GM19043 (cell line): ENCODE data around the gene HMX1.

Experiments used
- ATAC-seq: cut with Tn5 transposase; IDR thresholded peaks from one replicate; pipeline ENCODE4 v1.9.1; 2021; ENCODE audit warnings: low read depth; ENCODE audit not compliant: unreplicated experiment

HMX1 gene

GRCh38 chr4:8893227-8893623 is 21.6 kb upstream of the HMX1 start:
- ATAC-seq: no peak

GRCh38 chr4:8892556-8893226 is 21.1 kb upstream of the HMX1 start:
- ATAC-seq: no peak

GRCh38 chr4:8891646-8892555 is 20.3 kb upstream of the HMX1 start:
- ATAC-seq: no peak

- no peak for ATAC-seq
These were observed 19.6 kb upstream of the HMX1 start for GRCh38 chr4:8891255-8891645.

GRCh38 chr4:8888856-8889255 is 17.2 kb upstream of the HMX1 start:
- no peak for ATAC-seq

GRCh38 chr4:8886612-8887406 is 15.2 kb upstream of the HMX1 start:
- ATAC-seq: no peak

GRCh38 chr4:8882239-8882638 is 10.6 kb upstream of the HMX1 start:
- ATAC-seq: no peak

- ATAC-seq: no peak
These were observed 9.2 kb upstream of the HMX1 start for GRCh38 chr4:8880851-8881250.

GRCh38 chr4:8879574-8879973 is 7.9 kb upstream of the HMX1 start:
- ATAC-seq: no peak

GRCh38 chr4:8878421-8878820 is 6.8 kb upstream of the HMX1 start:
- ATAC-seq: no peak

- no peak for ATAC-seq
These were observed 6.1 kb upstream of the HMX1 start for GRCh38 chr4:8877780-8878040.

- no peak for ATAC-seq
These were observed 5.5 kb upstream of the HMX1 start for GRCh38 chr4:8876982-8877779.

GRCh38 chr4:8874896-8875680 is 3.4 kb upstream of the HMX1 start:
- ATAC-seq: no peak

- ATAC-seq: no peak
These were observed 2.6 kb upstream of the HMX1 start for GRCh38 chr4:8874003-8874895.

- ATAC-seq: no peak
These were observed 1.0 kb upstream of the HMX1 start for GRCh38 chr4:8872402-8873291.

- ATAC-seq: no peak
These were observed 807 bp downstream of the HMX1 start for GRCh38 chr4:8870647-8871416.
